OCI-LY7 (cell line): ENCODE results near the gene UBA5. TPM values are rescaled to one million over a fixed set of nuclear protein-coding genes. Genes with fewer than 3 reads are reported as not detected.

Experiments
- BruUV-seq: library from RNA; stranded (reverse); fragments of 400-500 nt; replicated peaks from 2 replicates; lab custom pipeline; 2021; lab: Mats Ljungman, UMichigan
- CTCF ChIA-PET: fragments of 300-600 bp; sonication (Branson Sonifier 250); formaldehyde crosslinking; loops from one replicate; lab custom pipeline; 2022; ENCODE audit warnings: antibody characterized with exemption; ENCODE audit not compliant: unreplicated experiment; lab: Charles Lee
- POLR2A ChIA-PET: fragments of 300-600 bp; sonication (Branson Sonifier 250); formaldehyde crosslinking; loops from one replicate; lab custom pipeline; 2022; ENCODE audit warnings: antibody characterized with exemption; lab: Charles Lee
- DNase-seq: peaks from one replicate; pipeline ENCODE4 v3.0.0-alpha.2; 2015; ENCODE audit warnings: low spot score
- H2AFZ ChIP-seq: fragments of 200-600 bp; sonication (generic), shearing (Covaris generic); 2 replicates; pipeline ENCODE4 v1.6.1; 2014; ENCODE audit warnings: mild to moderate bottlenecking, antibody characterized with exemption, low read length, moderate library complexity
- H3K27ac ChIP-seq: fragments of 200-600 bp; sonication (generic); 2 replicates; pipeline ENCODE4 v1.5.1; 2014; ENCODE audit warnings: mixed run types, low read depth, mild to moderate bottlenecking, moderate library complexity, low read length, inconsistent platforms; ENCODE audit not compliant: poor library complexity, severe bottlenecking
- H3K36me3 ChIP-seq: fragments of 200-600 bp; sonication (generic); 2 replicates; pipeline ENCODE4 v1.6.1; 2014; ENCODE audit warnings: mild to moderate bottlenecking, antibody characterized with exemption, low read length, moderate library complexity, mixed read lengths; ENCODE audit not compliant: insufficient read depth
- H3K4me1 ChIP-seq: fragments of 200-600 bp; sonication (generic); 2 replicates; pipeline ENCODE4 v1.5.1; 2014; ENCODE audit warnings: mild to moderate bottlenecking, low read length; ENCODE audit not compliant: insufficient read depth, poor library complexity, severe bottlenecking
- H3K4me2 ChIP-seq: fragments of 200-600 bp; sonication (generic); 2 replicates; pipeline ENCODE4 v1.6.1; 2014; ENCODE audit warnings: mild to moderate bottlenecking, low read length
- H3K4me3 ChIP-seq: fragments of 200-600 bp; sonication (generic); 2 replicates; pipeline ENCODE4 v1.5.1; 2014; ENCODE audit warnings: mild to moderate bottlenecking, low read depth, low read length; ENCODE audit not compliant: poor library complexity, severe bottlenecking
- H3K79me2 ChIP-seq: fragments of 200-600 bp; sonication (generic); 2 replicates; pipeline ENCODE4 v1.6.1; 2016; ENCODE audit warnings: low read depth, mild to moderate bottlenecking, low read length, moderate library complexity, mixed read lengths; ENCODE audit not compliant: insufficient read depth
- H3K9me2 ChIP-seq: fragments of 200-600 bp; sonication (generic); 2 replicates; pipeline ENCODE4 v1.6.1; 2016; ENCODE audit warnings: mild to moderate bottlenecking, low read length, mixed read lengths; ENCODE audit not compliant: insufficient read depth
- H3K9me3 ChIP-seq: fragments of 200-600 bp; sonication (generic); 2 replicates; pipeline ENCODE4 v1.6.1; 2014; ENCODE audit warnings: mild to moderate bottlenecking, mixed run types, low read length, mixed read lengths
- H4K20me1 ChIP-seq: fragments of 200-600 bp; sonication (generic); 2 replicates; pipeline ENCODE4 v1.6.1; 2014; ENCODE audit warnings: mild to moderate bottlenecking, antibody characterized with exemption, low read length, moderate library complexity, mixed read lengths; ENCODE audit not compliant: insufficient read depth
- EZH2phosphoT487 ChIP-seq: fragments of 200-600 bp; sonication (generic); IDR thresholded peaks from 2 replicates; pipeline ENCODE4 v1.6.1; 2018; ENCODE audit warnings: low read depth, borderline replicate concordance, mild to moderate bottlenecking, mixed run types, antibody characterized with exemption, low read length, moderate library complexity, mixed read lengths
- intact Hi-C: fragments of 100-400 bp; cut with micrococcal nuclease; formaldehyde crosslinking; loops from one replicate; pipeline ENCODE4 v1.10.0; 2022; ENCODE audit not compliant: unreplicated experiment
- total RNA-seq, 2 experiments: library from RNA; depleted of rRNA in 1 of 2; stranded (reverse); fragments of >200 nt in 1 of 2; shearing (Covaris generic) in 1 of 2; gene quantifications; 2 replicates each; pipeline ENCODE4 v1.2.3, GENCODE V29; 2014 to 2022
- TF ChIP-seq, protein P1 (sequence below): fragments of 200-600 bp; sonication (generic); conservative IDR thresholded peaks from 2 replicates; pipeline ENCODE4 v1.5.1; 2014; ENCODE audit warnings: mild to moderate bottlenecking, antibody characterized with exemption, low read length, moderate library complexity, mixed read lengths

The UBA5 gene
- total RNA-seq, 2 experiments from 2014 or later: 45.2 to 47.5 TPM

DNA sequence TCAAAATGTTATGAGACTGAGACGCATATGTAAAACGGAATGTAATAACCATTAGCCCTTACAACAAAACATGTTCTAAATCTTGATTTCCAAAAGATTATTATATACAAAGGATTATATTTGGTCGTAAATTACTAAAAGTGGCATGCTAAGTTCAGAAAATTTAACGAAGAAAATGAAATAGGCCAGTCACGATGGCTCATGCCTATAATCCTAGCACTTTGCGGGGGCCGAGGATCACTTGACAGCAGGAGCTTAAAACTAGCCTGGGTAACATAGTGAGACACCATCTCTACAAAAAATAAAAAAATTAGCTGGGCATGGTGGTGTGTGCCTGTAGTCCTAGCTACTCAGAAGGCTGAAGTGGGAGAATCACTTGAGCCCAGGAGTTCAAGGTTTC is 29.5 kb upstream of the UBA5 start:
- BruUV-seq: no TSS peak
- intact Hi-C loops: no loop called here
- ChIA-PET POLR2A (interaction anchor here (1.4 kb wide), 2 partner anchors 10 to 11 kb away, joined by 3 read pairs; no protein-coding TSS in a partner anchor), CTCF (no interaction called here)
- H3K9me2 ChIP-seq: no peaks in the 10 kb centered on the region
- no peak overlapping the region for H2AFZ ChIP-seq
- no peaks in the 10 kb centered on the region for H3K9me3 ChIP-seq
- no peak for DNase-seq
- H3K4me1 ChIP-seq: peaks cover 11% of the 10 kb centered on the region
- no peak overlapping the region for H3K27ac ChIP-seq
- H3K79me2 ChIP-seq: no peaks in the 10 kb centered on the region
- H4K20me1 ChIP-seq: no peaks in the 10 kb centered on the region
- H3K36me3 ChIP-seq: peaks cover 30% of the 10 kb centered on the region
- H3K4me2 ChIP-seq: no peak overlapping the region
- H3K4me3 ChIP-seq: no peak overlapping the region
- no peak for TF ChIP-seq EZH2phosphoT487
- TF ChIP-seq, protein P1, sequence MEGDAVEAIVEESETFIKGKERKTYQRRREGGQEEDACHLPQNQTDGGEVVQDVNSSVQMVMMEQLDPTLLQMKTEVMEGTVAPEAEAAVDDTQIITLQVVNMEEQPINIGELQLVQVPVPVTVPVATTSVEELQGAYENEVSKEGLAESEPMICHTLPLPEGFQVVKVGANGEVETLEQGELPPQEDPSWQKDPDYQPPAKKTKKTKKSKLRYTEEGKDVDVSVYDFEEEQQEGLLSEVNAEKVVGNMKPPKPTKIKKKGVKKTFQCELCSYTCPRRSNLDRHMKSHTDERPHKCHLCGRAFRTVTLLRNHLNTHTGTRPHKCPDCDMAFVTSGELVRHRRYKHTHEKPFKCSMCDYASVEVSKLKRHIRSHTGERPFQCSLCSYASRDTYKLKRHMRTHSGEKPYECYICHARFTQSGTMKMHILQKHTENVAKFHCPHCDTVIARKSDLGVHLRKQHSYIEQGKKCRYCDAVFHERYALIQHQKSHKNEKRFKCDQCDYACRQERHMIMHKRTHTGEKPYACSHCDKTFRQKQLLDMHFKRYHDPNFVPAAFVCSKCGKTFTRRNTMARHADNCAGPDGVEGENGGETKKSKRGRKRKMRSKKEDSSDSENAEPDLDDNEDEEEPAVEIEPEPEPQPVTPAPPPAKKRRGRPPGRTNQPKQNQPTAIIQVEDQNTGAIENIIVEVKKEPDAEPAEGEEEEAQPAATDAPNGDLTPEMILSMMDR: no peak

DNA sequence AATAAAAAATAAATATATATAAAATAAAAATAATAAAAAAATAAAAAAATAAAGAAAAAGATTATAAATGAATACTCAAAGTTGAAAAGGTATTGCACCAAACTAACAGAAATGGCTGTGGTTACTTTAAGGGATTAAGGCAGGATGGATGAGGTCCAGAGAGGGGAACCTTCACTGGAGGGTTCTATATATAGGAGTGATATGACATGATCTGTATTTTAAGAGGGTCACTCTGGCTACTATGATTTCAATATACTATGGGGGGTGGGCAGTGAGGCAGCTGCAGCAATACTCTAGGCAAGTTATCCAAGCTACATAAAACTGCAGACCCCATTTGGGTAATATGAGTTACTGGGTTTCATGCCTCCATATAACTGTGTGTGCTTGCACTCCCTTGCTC is 25.1 kb upstream of the UBA5 start:
- H3K4me2 ChIP-seq: no peak overlapping the region
- H3K79me2 ChIP-seq: no peaks in the 10 kb centered on the region
- TF ChIP-seq EZH2phosphoT487: no peak
- TF ChIP-seq, protein P1: no peak
- no peaks in the 10 kb centered on the region for H3K9me3 ChIP-seq
- H3K27ac ChIP-seq: no peak overlapping the region
- H4K20me1 ChIP-seq: no peaks in the 10 kb centered on the region
- peaks cover 18% of the 10 kb centered on the region for H3K36me3 ChIP-seq
- no peak overlapping the region for H3K4me3 ChIP-seq
- CTCF ChIA-PET: interaction anchor here (0.6 kb wide), 1 partner anchor 9 kb away, joined by 3 read pairs; no protein-coding TSS in a partner anchor
- H2AFZ ChIP-seq: no peak overlapping the region
- intact Hi-C loops: no loop called here
- no peaks in the 10 kb centered on the region for H3K4me1 ChIP-seq
- no TSS peak for BruUV-seq
- POLR2A ChIA-PET: interaction anchor here (1.1 to 2.0 kb wide), 3 partner anchors 9 to 62 kb away, joined by 3 to 14 read pairs (median 3); no protein-coding TSS in a partner anchor
- DNase-seq: no peak
- no peaks in the 10 kb centered on the region for H3K9me2 ChIP-seq

DNA sequence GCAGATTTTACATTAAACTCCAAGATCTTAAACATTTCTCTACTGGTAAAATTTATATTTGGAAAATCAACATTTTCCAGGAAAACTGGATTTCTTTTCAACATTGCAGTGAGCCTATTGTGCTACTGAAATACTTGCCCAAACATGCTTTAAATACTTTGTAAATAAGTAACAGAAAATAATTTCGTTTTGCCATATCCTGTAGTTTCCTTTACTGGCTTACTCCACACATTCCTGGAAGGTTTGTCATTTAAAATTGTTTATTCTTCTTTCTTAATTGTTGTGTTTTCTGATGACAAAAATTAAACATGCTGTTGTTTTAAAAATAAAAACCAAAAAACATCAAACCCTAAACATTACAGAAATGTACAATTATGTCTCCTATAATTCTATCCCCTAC is 22.5 kb upstream of the UBA5 start:
- no peak for DNase-seq
- intact Hi-C loops: no loop called here
- H4K20me1 ChIP-seq: no peaks in the 10 kb centered on the region
- no peaks in the 10 kb centered on the region for H3K79me2 ChIP-seq
- H3K36me3 ChIP-seq: peaks cover 22% of the 10 kb centered on the region; the same call in 1 of the 2 replicates
- no peaks in the 10 kb centered on the region for H3K9me2 ChIP-seq
- BruUV-seq: no TSS peak
- H3K9me3 ChIP-seq: no peaks in the 10 kb centered on the region
- no peaks in the 10 kb centered on the region for H3K4me1 ChIP-seq
- ChIA-PET CTCF (no interaction called here), POLR2A (no interaction called here)
- H3K27ac ChIP-seq: no peak overlapping the region
- TF ChIP-seq EZH2phosphoT487: no peak
- TF ChIP-seq, protein P1: no peak
- H3K4me2 ChIP-seq: no peak overlapping the region
- H2AFZ ChIP-seq: no peak overlapping the region
- H3K4me3 ChIP-seq: no peak overlapping the region
